Lower lobe of right lung (tissue), 2 donors: ENCODE data around the gene LHX3. TPM values are rescaled to one million over a fixed set of nuclear protein-coding genes. Genes with fewer than 3 reads are reported as not detected.
A peak's percentile ranks its signal among the peaks of the same experiment; 100 is the strongest.

Source experiments
- ATAC-seq, 2 donors: fragments of 200-7000 bp; cut with Tn5 transposase; one replicate each; pipeline ENCODE4 v1.9.1; 2020 to 2022; ENCODE audit warnings: mild to moderate bottlenecking in 2 of 2, moderate library complexity in 2 of 2
- DNase-seq: peaks from one replicate; pipeline ENCODE4 v3.0.0-alpha.2; 2020
- H3K27ac ChIP-seq: fragments of 200-600 bp; one replicate; pipeline ENCODE4 v1.8.0; 2022
- H3K27me3 ChIP-seq: fragments of 200-600 bp; one replicate; pipeline ENCODE4 v1.8.0; 2022; ENCODE audit warnings: low read depth
- H3K36me3 ChIP-seq: fragments of 200-600 bp; one replicate; pipeline ENCODE4 v1.8.0; 2022; ENCODE audit warnings: mild to moderate bottlenecking
- H3K4me1 ChIP-seq: fragments of 200-600 bp; one replicate; pipeline ENCODE4 v1.8.0; 2022
- H3K4me3 ChIP-seq: fragments of 200-600 bp; one replicate; pipeline ENCODE4 v1.8.0; 2022; ENCODE audit warnings: mild to moderate bottlenecking
- H3K9me3 ChIP-seq: fragments of 200-600 bp; one replicate; pipeline ENCODE4 v1.8.0; 2022
- intact Hi-C: fragments of 100-400 bp; cut with DNase I; formaldehyde crosslinking; loops from one replicate; pipeline ENCODE4 v1.11.0; 2022
- total RNA-seq: library from RNA; stranded (reverse); fragmentation: NEBNext Ultra II Directional; extraction: Animal tissue kit (Norgen Biotek cat#: 25700); gene quantifications from one replicate; pipeline ENCODE4 v1.2.1, GENCODE V29; 2021
- TF ChIP-seq, protein P1 (sequence below): fragments of 200-600 bp; IDR thresholded peaks from one replicate; pipeline ENCODE4 v1.8.0; 2022; ENCODE audit warnings: antibody characterized with exemption, mild to moderate bottlenecking
- donor health status: DM: no; HTN: yes; CAD: no; lungs with severe emphysema.

Gene LHX3
- total RNA-seq, 1 donor from 2014 or later: not detected

DNA sequence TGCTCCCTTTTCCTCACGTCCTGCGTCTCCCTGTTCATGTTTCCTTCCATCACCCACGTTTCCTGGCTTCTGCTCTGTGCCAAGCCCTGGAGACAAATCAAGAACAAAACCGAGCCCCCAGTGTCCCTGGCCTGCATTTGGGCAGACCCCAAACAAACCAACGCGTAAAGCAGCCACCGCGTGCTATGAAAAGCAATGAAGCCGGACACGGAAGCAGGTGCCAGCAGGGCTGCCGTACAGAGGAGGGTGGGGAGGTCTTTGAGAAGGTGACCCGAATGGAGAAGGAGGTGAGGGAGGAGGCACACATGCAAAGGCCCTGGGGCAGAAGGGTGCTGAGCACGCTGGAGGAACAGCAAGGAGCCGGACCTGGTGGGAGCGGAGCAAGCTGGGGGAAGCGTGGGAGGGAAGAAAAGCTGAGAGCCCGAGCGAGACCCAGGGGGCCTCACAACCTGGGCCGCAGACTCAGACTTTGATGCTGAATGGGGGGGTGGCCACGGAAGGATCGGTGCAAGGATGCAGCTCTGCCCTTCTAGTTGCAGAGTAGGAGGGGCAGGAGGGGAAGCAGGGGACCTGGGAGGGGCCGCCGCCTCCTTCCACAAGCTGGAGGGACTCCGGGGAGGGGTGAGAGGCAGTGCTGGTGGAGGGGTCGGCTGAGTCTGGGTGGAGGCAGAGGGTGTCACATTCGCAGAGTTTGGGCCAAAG, 42.1 kb upstream of the LHX3 start:
- DNase-seq: no peak
- Histone ChIP-seq H3K9me3 (no peaks in the 10 kb centered on the region), H3K36me3 (no peaks in the 10 kb centered on the region), H3K27me3 (no peaks in the 10 kb centered on the region), H3K4me3 (no peak overlapping the region), H3K27ac (no peak overlapping the region), H3K4me1 (peaks cover 16% of the 10 kb centered on the region)
- no peak for ATAC-seq
- TF ChIP-seq, protein P1, sequence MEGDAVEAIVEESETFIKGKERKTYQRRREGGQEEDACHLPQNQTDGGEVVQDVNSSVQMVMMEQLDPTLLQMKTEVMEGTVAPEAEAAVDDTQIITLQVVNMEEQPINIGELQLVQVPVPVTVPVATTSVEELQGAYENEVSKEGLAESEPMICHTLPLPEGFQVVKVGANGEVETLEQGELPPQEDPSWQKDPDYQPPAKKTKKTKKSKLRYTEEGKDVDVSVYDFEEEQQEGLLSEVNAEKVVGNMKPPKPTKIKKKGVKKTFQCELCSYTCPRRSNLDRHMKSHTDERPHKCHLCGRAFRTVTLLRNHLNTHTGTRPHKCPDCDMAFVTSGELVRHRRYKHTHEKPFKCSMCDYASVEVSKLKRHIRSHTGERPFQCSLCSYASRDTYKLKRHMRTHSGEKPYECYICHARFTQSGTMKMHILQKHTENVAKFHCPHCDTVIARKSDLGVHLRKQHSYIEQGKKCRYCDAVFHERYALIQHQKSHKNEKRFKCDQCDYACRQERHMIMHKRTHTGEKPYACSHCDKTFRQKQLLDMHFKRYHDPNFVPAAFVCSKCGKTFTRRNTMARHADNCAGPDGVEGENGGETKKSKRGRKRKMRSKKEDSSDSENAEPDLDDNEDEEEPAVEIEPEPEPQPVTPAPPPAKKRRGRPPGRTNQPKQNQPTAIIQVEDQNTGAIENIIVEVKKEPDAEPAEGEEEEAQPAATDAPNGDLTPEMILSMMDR: no peak
- intact Hi-C loops: no loop called here

- Histone ChIP-seq H3K27ac (peak within 1 kb of the TSS; percentile 36), H3K36me3 (no peaks in the 10 kb centered on the region)
- intact Hi-C loops: no loop called here
Measured at GRCh38 chr9:136245219-136246150, 40.6 kb upstream of the LHX3 start, which contains the start of gene QSOX2. Gene QSOX2 (minus strand): TSS chr9:136245812. CDS start chr9:136245803, 9 bp downstream.

DNA sequence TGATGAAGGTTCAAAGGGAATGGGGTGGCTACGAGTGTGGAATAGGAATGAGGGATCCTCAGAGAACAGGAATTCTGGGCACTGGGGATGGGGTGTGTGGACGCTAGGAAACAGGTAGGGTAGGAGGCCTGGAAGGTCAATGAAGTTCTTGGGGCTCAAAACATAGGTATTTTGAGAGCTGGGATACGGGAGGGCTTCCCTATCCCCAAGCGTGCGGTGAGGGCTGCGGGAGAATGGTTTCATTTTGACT, 40.0 kb upstream of the LHX3 start:
- no peaks in the 10 kb centered on the region for H3K27me3 ChIP-seq
- intact Hi-C loops: no loop called here
- no peak overlapping the region for H3K27ac ChIP-seq
- H3K4me1 ChIP-seq: peaks cover 18% of the 10 kb centered on the region
- ATAC-seq (no peak), DNase-seq (no peak)
- TF ChIP-seq, protein P1: no peak
- peak overlapping the region; percentile 81 for H3K4me3 ChIP-seq
- no peaks in the 10 kb centered on the region for H3K36me3 ChIP-seq
- H3K9me3 ChIP-seq: no peaks in the 10 kb centered on the region

More at GRCh38 chr9:136245219-136246150, 40.6 kb upstream of the LHX3 start, which contains the start of gene QSOX2:
- Histone ChIP-seq H3K4me1 (peaks cover 16% of the 10 kb centered on the region), H3K9me3 (no peaks in the 10 kb centered on the region), H3K27me3 (no peaks in the 10 kb centered on the region), H3K4me3 (peak within 1 kb of the TSS; percentile 81)
- TF ChIP-seq, protein P1: no peak
- DNase-seq (peak; percentile 88), ATAC-seq (peak; percentile 93)

GRCh38 chr9:136244122-136244968, 39.4 kb upstream of the LHX3 start:
- no peak overlapping the region for H3K27ac ChIP-seq
- peak overlapping the region; percentile 81 for H3K4me3 ChIP-seq
- no peaks in the 10 kb centered on the region for H3K27me3 ChIP-seq
- peaks cover 21% of the 10 kb centered on the region for H3K4me1 ChIP-seq
- H3K9me3 ChIP-seq: no peaks in the 10 kb centered on the region
- TF ChIP-seq, protein P1: no peak
- ATAC-seq (no peak), DNase-seq (no peak)
- no peaks in the 10 kb centered on the region for H3K36me3 ChIP-seq
- intact Hi-C loops: no loop called here

DNA sequence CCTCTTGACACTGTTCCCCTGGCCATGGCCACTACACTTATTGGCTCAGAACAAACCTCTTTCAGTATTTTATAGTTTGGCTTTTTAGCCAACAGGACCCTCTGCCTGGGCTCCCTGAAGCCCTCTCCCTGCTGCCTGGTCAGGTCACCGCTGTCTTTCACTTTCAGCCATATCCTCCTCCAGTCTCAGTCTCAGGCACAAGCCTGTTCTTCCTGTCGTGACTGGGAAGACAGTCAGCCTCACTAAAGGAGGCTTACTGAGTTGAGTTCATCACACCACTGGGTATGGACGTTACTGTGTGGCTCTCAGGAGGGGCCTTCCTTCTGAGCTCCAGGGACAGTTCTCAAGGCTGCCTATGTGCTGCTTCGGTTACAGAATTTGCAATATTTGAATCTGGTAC, 38.7 kb upstream of the LHX3 start:
- no peaks in the 10 kb centered on the region for H3K36me3 ChIP-seq
- ATAC-seq (no peak), DNase-seq (no peak)
- no peaks in the 10 kb centered on the region for H3K27me3 ChIP-seq
- H3K27ac ChIP-seq: no peak overlapping the region
- TF ChIP-seq, protein P1: no peak
- no peaks in the 10 kb centered on the region for H3K9me3 ChIP-seq
- intact Hi-C loops: no loop called here
- H3K4me1 ChIP-seq: peaks cover 21% of the 10 kb centered on the region
- H3K4me3 ChIP-seq: no peak overlapping the region
